ENCODE results near the gene ERBB2.

The ERBB2 gene

GRCh38 chr17:39665642-39666224 lies 34.1 kb upstream of the ERBB2 start:
- no peak for DNase-seq (ENCODE audit: low read depth)

GRCh38 chr17:39666231-39666600 lies 33.6 kb upstream of the ERBB2 start:
- DNase-seq (ENCODE audit: low read depth): no peak

DNA sequence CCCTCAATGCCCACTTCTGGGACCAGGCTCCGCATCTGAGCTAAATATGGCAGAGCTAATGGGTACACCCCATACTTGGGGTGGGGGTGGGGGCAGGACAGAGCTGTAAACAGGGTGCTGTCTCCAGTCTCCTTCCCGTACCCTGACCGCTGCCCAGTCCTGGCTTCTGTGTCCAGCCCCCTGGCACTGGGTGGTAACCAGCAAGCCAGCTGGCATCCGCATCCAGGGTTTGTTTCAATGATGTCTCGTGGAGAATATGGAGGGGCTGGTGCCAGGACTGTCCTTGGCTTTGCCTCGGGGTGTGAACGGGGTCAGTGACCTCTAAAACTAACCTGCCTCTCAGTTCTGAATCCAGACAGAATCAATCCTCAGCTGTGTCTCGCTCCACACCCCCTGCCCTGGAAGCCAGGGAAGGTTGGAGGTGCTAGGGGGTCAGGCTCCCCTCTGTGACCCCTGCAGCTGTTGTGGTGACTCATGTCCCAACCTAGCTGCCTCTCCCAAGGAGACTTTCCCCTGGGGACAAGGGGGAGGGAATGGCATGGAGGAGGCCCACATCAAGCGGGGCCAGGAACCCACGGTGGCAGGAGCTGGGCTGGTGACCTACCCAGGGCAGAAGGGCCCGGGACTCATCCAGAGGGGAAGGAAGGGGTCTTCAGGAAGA lies 33.1 kb upstream of the ERBB2 start:
- DNase-seq (ENCODE audit: low read depth): no peak

GRCh38 chr17:39667262-39667944 lies 32.5 kb upstream of the ERBB2 start:
- DNase-seq (ENCODE audit: low read depth): no peak

DNA sequence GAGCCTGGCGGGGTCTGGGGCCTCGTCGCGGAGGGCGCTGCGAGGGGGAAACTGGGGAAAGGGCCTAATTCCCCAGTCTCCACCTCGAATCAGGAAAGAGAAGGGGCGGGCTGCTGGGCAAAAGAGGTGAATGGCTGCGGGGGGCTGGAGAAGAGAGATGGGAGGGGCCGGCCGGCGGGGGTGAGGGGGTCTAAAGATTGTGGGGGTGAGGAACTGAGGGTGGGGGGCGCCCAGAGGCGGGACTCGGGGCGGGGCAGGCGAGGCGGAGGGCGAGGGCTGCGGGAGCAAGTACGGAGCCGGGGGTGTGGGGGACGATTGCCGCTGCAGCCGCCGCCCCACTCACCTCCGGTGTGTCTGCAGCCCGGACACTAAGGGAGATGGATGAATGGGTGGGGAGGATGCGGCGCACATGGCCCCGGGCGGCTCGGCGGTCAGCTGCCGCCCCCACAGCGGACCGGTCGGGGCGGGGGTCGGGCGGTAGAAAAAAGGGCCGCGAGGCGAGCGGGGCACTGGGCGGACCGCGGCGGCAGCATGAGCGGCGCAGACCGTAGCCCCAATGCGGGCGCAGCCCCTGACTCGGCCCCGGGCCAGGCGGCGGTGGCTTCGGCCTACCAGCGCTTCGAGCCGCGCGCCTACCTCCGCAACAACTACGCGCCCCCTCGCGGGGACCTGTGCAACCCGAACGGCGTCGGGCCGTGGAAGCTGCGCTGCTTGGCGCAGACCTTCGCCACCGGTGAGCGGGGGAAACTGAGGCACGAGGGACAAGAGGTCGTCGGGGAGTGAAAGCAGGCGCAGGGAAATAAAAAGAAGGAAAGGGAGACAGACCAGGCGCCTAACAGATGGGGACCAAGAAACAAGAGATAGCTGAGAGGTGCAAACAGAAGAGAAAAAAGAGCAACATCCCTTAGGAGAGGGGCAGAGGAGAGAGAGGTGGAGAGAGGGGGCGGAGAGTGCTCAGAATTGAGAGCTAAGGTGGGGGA lies 31.6 kb upstream of the ERBB2 start, which contains the start of gene PNMT:
Gene PNMT (plus strand): TSS at position 509 of the 980 bp plus-strand sequence. CDS start 23 bp downstream, at position 532.
- DNase-seq (ENCODE audit: low read depth): no peak

DNA sequence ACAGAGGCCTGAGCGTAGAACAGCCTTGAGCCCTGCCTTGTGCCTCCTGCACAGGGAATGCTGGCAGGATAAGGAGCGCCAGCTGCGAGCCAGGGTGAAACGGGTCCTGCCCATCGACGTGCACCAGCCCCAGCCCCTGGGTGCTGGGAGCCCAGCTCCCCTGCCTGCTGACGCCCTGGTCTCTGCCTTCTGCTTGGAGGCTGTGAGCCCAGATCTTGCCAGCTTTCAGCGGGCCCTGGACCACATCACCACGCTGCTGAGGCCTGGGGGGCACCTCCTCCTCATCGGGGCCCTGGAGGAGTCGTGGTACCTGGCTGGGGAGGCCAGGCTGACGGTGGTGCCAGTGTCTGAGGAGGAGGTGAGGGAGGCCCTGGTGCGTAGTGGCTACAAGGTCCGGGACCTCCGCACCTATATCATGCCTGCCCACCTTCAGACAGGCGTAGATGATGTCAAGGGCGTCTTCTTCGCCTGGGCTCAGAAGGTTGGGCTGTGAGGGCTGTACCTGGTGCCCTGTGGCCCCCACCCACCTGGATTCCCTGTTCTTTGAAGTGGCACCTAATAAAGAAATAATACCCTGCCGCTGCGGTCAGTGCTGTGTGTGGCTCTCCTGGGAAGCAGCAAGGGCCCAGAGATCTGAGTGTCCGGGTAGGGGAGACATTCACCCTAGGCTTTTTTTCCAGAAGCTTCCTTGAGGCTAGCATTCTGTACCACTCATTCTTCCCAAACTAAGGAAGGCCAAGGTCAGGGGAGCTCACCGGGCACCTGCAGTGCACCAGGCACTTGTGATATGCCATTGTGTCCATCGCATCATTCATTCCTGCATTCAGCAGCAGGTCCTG lies 29.7 kb upstream of the ERBB2 start:
- DNase-seq (ENCODE audit: low read depth): no peak

- no peak for DNase-seq (ENCODE audit: low read depth)
Measured at GRCh38 chr17:39670746-39671145, 29.1 kb upstream of the ERBB2 start.

- DNase-seq (ENCODE audit: low read depth): no peak
Measured at GRCh38 chr17:39671651-39672521, 28.0 kb upstream of the ERBB2 start.

- DNase-seq (ENCODE audit: low read depth): no peak
Measured at GRCh38 chr17:39672522-39673334, 27.1 kb upstream of the ERBB2 start.

GRCh38 chr17:39673335-39674081 lies 26.4 kb upstream of the ERBB2 start:
- DNase-seq (ENCODE audit: low read depth): no peak

DNA sequence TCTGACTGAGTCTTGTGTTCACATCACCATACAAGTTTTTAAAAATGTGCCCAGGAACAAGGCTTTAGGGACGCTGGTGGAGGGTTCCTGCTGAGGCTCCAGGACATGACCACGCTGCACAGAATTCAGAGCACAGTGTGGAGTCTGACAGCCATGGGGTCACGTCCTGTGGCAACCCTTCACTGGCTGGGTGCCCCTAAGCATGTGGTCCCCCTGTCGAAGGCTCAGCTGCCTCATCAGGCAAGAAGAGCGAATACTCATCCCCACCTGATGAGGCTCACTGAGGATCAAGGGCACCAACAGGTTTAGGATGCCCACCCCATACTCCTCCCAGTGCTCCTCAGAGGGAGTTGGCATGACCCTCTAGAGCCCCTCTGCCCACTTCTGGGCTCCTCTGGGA lies 25.7 kb upstream of the ERBB2 start:
- no peak for DNase-seq (ENCODE audit: low read depth)

- DNase-seq (ENCODE audit: low read depth): no peak
Measured at GRCh38 chr17:39674702-39675389, 25.0 kb upstream of the ERBB2 start.

DNA sequence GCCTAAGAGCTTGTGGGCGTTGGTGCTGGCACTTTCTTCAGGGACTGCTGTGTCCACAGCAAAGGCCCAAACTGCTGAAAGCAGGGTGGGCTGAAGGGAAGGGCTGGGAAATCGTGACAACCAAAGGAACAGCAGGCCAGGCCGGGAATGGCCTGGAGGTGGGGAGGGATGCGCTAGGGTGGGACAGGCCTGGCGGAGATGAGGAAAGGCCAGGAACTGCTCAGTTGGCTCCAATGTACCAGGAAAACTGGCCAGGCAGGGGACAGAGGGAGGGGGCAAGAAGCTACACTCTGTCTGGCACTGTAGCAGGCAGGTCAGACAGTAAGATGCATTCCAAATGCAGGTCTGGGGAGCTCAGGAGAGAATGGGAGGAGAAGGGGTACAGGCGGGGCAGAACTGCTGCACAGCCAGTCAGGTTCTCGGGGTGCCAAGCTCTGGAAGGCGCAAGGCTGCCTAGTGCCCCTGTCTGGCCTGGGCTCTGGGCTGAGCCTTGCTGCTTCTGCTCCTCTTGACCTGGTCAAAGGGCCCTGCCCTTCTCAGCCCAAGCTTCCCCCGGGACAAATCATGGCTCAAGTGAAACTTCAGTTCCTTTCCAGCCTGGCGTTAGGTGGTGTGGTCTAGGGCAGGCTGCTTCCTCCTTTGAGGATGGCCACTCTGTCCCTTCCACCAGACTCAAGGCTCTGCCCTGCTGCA lies 24.3 kb upstream of the ERBB2 start:
- DNase-seq (ENCODE audit: low read depth): no peak

- DNase-seq (ENCODE audit: low read depth): no peak
Measured at GRCh38 chr17:39676198-39676819, 23.6 kb upstream of the ERBB2 start.

- no peak for DNase-seq (ENCODE audit: low read depth)
Measured at GRCh38 chr17:39677072-39677471, 22.8 kb upstream of the ERBB2 start.

DNA sequence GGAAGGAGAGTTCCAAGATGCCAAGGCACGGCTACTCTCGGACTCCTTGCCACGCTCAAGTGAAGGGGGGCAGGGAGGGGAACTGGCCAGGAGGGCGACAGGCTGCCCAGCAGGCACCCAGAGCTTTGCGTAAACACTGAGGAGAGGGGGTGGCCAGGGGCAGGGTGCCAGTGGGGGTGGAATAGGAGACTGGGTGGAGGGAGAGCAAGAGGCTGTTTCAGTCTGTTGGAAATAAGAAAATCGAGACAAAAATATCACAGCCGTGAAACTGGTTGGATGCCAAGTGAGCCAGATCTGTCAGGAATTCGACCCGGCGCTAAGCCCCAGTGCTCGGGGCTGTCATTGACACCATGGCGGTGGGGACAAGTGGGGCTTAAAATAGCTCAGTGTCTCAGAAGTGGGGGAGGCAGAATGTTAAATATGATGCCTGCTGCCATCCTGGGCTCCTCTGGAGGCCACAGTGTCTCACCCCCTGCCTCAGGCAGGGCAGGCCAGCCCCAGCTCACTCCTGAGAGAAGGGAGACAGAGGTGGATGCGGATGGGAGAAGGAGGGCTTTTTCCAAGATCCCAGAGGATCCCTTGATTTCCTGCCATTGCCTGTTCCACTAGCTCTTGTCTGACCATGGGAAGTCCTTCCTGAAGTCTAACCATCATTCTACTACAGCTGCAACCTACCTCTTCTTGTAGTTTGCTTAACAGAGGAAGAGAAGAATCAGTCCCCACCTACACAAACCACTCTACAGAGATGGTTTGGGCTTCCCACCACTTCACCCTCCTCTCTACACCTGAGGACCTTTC lies 22.1 kb upstream of the ERBB2 start:
- no peak for DNase-seq (ENCODE audit: low read depth)

Data from T-helper 22 cell (primary cell).